HEK293T (cell line): ENCODE data around the gene MRPS27.

Experiments used
- BHLHE40 ChIP-seq: fragments of 450-650 bp; IDR thresholded peaks from 2 replicates; pipeline ENCODE4 v1.6.1; 2016; ENCODE audit warnings: mild to moderate bottlenecking, moderate library complexity, borderline replicate concordance
- ELF4 ChIP-seq: fragments of 450-650 bp; IDR thresholded peaks from 2 replicates; pipeline ENCODE4 v1.6.1; 2017; ENCODE audit warnings: antibody characterized with exemption
- FOXM1 ChIP-seq: fragments of 450-650 bp; IDR thresholded peaks from 2 replicates; pipeline ENCODE4 v1.6.1; 2017; ENCODE audit warnings: mild to moderate bottlenecking, borderline replicate concordance
- HDGF ChIP-seq: fragments of 450-650 bp; IDR thresholded peaks from 2 replicates; pipeline ENCODE4 v1.6.1; 2017; ENCODE audit warnings: antibody characterized with exemption, borderline replicate concordance
- L3MBTL2 ChIP-seq: fragments of 450-650 bp; conservative IDR thresholded peaks from 2 replicates; pipeline ENCODE4 v1.6.1; 2016; ENCODE audit warnings: mild to moderate bottlenecking
- NFRKB ChIP-seq: fragments of 450-650 bp; IDR thresholded peaks from 2 replicates; pipeline ENCODE4 v1.6.1; 2016; ENCODE audit warnings: mild to moderate bottlenecking, moderate library complexity
- SP1 ChIP-seq: fragments of 450-650 bp; IDR thresholded peaks from 2 replicates; pipeline ENCODE4 v1.6.1; 2017
- TARDBP ChIP-seq: fragments of 450-650 bp; IDR thresholded peaks from 2 replicates; pipeline ENCODE4 v1.6.1; 2016
- ZNF384 ChIP-seq: fragments of 450-650 bp; IDR thresholded peaks from 2 replicates; pipeline ENCODE4 v1.6.1; 2016

DNA sequence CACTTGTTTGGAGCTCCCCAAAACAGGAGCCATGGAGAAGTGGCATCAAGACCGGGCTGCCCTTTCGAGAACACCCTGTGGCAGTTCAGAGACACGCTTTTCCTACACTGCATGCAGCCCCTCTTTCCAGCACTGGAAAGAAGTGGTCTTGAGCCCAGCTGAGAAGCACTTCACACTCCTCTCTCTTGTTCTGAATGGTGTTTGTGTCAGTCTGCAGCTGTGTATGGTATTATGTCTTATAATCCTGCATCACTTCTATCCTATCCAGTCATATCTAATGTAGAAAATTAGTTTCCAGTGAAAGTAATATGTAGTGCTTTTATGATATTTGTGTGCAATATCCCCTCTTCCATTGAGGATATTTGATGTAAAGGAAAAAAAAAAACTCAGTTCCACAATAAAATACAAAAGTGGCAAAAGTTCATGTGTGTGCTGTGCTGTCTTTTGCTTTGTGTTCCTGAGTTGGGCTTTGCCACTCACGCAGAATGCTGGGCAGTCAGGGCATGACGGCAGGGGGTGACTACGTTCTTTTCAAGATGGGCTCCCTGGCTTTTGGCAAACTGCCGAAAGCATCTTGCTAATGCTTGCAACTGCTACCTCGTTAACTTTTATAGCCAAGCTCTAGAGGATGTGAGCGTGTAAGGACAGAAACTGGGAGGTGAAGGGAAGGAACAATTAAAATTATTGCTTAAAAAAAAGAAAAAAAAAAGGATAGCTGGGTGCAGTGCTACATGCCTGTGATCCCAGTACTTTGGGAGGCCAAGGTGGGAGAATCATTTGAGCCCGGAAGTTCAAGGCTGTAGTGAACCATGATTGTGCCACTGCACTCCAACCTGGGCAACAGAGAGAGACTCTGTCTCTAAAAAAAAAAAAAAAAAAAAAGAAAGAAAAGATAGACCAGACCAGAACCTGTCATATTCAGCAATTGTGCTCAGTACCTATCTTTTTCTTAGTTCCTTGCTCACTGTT is 110.6 kb downstream of the MRPS27 start:
- TF ChIP-seq NFRKB (no peak), SP1 (no peak), HDGF (no peak), L3MBTL2 (no peak), FOXM1 (no peak), TARDBP (no peak), BHLHE40 (no peak), ZNF384 (peak; percentile 51; the same call in 1 of the 2 replicates), ELF4 (no peak)
